Measurements from ENCODE around the gene CCDC141. TPM values are rescaled to one million over a fixed set of nuclear protein-coding genes. Genes with fewer than 3 reads are reported as not detected.

CCDC141 gene
- total RNA-seq, 6 donors from 2014 or later: 18.5 to 126 (median 58.5) TPM

- H3K4me3 ChIP-seq: no peak overlapping the region
- no peak overlapping the region for H3K27ac ChIP-seq
- 72 to 84% methylated on average over 4 of the region's 4 CpGs for WGBS, 2 donors
- H3K4me1 ChIP-seq: no peaks in the 10 kb centered on the region
- DNase-seq (no peak), ATAC-seq (ENCODE audit: low FRiP score in 2 of 2) (no peak)
- TF ChIP-seq EP300 (IDR thresholded peaks at IDR 0.05): no peak
- no peak for TF ChIP-seq POLR2A (IDR thresholded peaks at IDR 0.05)
- no peak for TF ChIP-seq CTCF (IDR thresholded peaks at IDR 0.05)
- TF ChIP-seq POLR2AphosphoS5 (IDR thresholded peaks at IDR 0.05): no peak
- no peaks in the 10 kb centered on the region for H3K36me3 ChIP-seq
- H3K27me3 ChIP-seq: no peaks in the 10 kb centered on the region
- H3K9me3 ChIP-seq: no peaks in the 10 kb centered on the region
These were observed 205.7 kb downstream of the CCDC141 start for GRCh38 chr2:178844269-178844668.

- DNase-seq (no peak), ATAC-seq (ENCODE audit: low FRiP score in 2 of 2) (no peak)
- 94 to 97% methylated on average over 1 of the region's 1 CpG for WGBS, 2 donors
These were observed 206.2 kb downstream of the CCDC141 start for GRCh38 chr2:178843697-178844096.

GRCh38 chr2:178836807-178837206 lies 213.1 kb downstream of the CCDC141 start:
- WGBS, 2 donors: 70% methylated on average over 4 of the region's 4 CpGs
- TF ChIP-seq POLR2A (IDR thresholded peaks at IDR 0.05) (no peak), POLR2AphosphoS5 (IDR thresholded peaks at IDR 0.05) (no peak), EP300 (IDR thresholded peaks at IDR 0.05) (no peak), CTCF (IDR thresholded peaks at IDR 0.05) (no peak)
- H3K27me3 ChIP-seq: no peaks in the 10 kb centered on the region
- H3K9me3 ChIP-seq: no peaks in the 10 kb centered on the region
- no peak overlapping the region for H3K27ac ChIP-seq
- no peaks in the 10 kb centered on the region for H3K36me3 ChIP-seq
- no peak overlapping the region for H3K4me3 ChIP-seq
- H3K4me1 ChIP-seq: no peaks in the 10 kb centered on the region
- DNase-seq (no peak), ATAC-seq (ENCODE audit: low FRiP score in 2 of 2) (no peak)

More at GRCh38 chr2:178843697-178844096, 206.2 kb downstream of the CCDC141 start:
- TF ChIP-seq POLR2A (IDR thresholded peaks at IDR 0.05): no peak
- TF ChIP-seq POLR2AphosphoS5 (IDR thresholded peaks at IDR 0.05): no peak
- TF ChIP-seq CTCF (IDR thresholded peaks at IDR 0.05): no peak
- TF ChIP-seq EP300 (IDR thresholded peaks at IDR 0.05): no peak
- no peaks in the 10 kb centered on the region for H3K9me3 ChIP-seq
- H3K4me1 ChIP-seq: no peaks in the 10 kb centered on the region
- H3K36me3 ChIP-seq: no peaks in the 10 kb centered on the region
- H3K27ac ChIP-seq: no peak overlapping the region
- no peak overlapping the region for H3K4me3 ChIP-seq
- H3K27me3 ChIP-seq: no peaks in the 10 kb centered on the region

GRCh38 chr2:178834086-178834485 lies 215.9 kb downstream of the CCDC141 start:
- ATAC-seq (ENCODE audit: low FRiP score in 2 of 2): no peak
- Histone ChIP-seq H3K27me3 (no peaks in the 10 kb centered on the region), H3K27ac (no peak overlapping the region), H3K4me3 (no peak overlapping the region), H3K36me3 (no peaks in the 10 kb centered on the region), H3K4me1 (peaks cover 0 to 7% (median 4%) of the 10 kb centered on the region in 4 donors), H3K9me3 (no peaks in the 10 kb centered on the region)
- 94 to 96% methylated on average over 9 of the region's 9 CpGs for WGBS, 2 donors
- DNase-seq: no peak
- TF ChIP-seq CTCF (IDR thresholded peaks at IDR 0.05): no peak
- no peak for TF ChIP-seq POLR2A (IDR thresholded peaks at IDR 0.05)
- TF ChIP-seq EP300 (IDR thresholded peaks at IDR 0.05): no peak
- no peak for TF ChIP-seq POLR2AphosphoS5 (IDR thresholded peaks at IDR 0.05)

- Histone ChIP-seq H3K9me3 (no peaks in the 10 kb centered on the region), H3K27ac (no peak overlapping the region), H3K4me3 (no peak overlapping the region), H3K27me3 (no peaks in the 10 kb centered on the region), H3K4me1 (peaks cover 0 to 10% (median 5%) of the 10 kb centered on the region in 4 donors), H3K36me3 (no peaks in the 10 kb centered on the region)
- TF ChIP-seq EP300 (IDR thresholded peaks at IDR 0.05) (no peak), POLR2AphosphoS5 (IDR thresholded peaks at IDR 0.05) (no peak), POLR2A (IDR thresholded peaks at IDR 0.05) (no peak), CTCF (IDR thresholded peaks at IDR 0.05) (no peak)
- no peak for DNase-seq
- 83 to 85% methylated on average over 5 of the region's 5 CpGs for WGBS, 2 donors
- no peak for ATAC-seq (ENCODE audit: low FRiP score in 2 of 2)
These were observed 216.6 kb downstream of the CCDC141 start for GRCh38 chr2:178833382-178833781.

All from upper lobe of left lung (tissue), 6 donors.